ENCODE measurements around the gene CNP.

DNA sequence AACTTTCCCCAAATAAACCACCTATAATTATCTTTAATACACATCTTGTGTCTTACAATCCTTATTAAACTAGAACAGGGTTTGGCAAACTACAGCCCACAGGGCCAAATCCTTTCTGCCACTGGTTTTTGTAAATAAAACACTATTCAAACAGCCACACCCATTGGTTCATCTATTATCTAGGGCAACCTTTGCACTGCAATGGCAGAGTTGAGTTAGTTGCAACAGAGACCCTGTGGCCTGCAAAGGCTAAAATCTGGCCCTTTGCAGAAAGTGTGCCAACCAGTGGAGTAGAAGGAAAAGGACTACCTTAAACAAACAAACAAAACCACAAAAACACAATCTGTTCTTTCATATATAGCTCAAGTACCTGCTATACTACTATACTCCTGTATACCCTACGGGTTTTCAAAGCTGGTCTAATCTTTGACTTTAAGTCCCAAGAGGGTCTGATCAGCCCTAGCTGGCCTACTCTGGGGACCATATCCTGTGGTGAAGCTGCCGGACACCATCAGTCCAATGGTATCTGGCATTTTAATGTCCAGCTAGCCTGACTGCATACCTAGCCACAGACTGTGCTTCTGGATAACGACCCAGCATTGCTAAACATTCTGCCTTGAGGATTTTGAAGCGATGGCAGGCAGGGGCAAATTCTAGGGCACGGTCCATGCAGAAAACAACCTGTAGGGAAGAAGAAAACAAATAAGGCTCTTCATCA is 23.3 kb downstream of the CNP start:
- TF ChIP-seq CTCF (IDR thresholded peaks at IDR 0.05) (no peak), POLR2A (IDR thresholded peaks at IDR 0.05) (no peak)

All from Peyer's patch (tissue), 4 donors.